ENCODE data around the gene CBY1. TPM values are rescaled to one million over a fixed set of nuclear protein-coding genes. Genes with fewer than 3 reads are reported as not detected.
"Not testable (repeated sequence)": the region's sequence is repeated elsewhere in the genome, so short reads cannot be mapped to it uniquely, and the experiment has no call there.

The CBY1 gene
- total and polyA plus RNA-seq, 4 experiments from 2014 or later: 3.8 to 35.2 (median 20.4) TPM

DNA sequence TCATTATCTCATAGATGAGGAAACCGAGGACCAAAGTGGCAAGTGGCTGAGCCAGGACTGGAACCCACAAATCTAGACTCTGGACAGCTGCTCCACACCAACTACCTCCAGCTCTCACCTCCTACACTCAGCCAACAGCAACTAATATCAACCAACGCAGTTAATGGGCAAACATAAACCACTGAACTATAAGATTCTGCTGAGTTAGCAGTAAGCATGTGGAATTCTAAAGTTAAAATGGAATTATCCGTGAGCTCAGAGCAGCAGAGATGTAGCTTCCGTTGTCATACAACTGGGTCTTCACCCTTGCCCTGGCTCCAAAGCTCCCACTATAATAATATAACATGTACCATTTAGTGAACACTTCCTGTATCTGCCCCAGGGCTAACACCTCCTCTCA lies 27.3 kb upstream of the CBY1 start:
- Histone ChIP-seq H3K4me1 (ENCODE audit: insufficient read depth, low read length) (no peaks in the 10 kb centered on the region), H3K27ac (ENCODE audit: low read depth, low read length) (no peak overlapping the region), H3K4me3 (ENCODE audit: low read length in 2 of 2) (no peak overlapping the region), H3K9me3 (ENCODE audit: control insufficient read depth in 1 of 2, low read length in 2 of 2) (no peaks in the 10 kb centered on the region), H3K27me3 (ENCODE audit: insufficient read depth, low read length) (no peaks in the 10 kb centered on the region), H3K36me3 (ENCODE audit: insufficient read depth, low read length) (no peaks in the 10 kb centered on the region)
- H3K4me1 Mint-ChIP-seq: peaks cover 9 to 11% (median 10%) of the 10 kb centered on the region in 4 donors
- ChIA-PET CTCF (ENCODE audit: partially characterized antibody) (no interaction called here), POLR2A (ENCODE audit: partially characterized antibody) (no interaction called here)
- no peaks in the 10 kb centered on the region for H3K36me3 Mint-ChIP-seq
- H3K27ac Mint-ChIP-seq: peak overlapping the region in 1 of 7 donors; percentile 17
- peaks cover 3 to 9% of the 10 kb centered on the region in 2 donors for H3K27me3 Mint-ChIP-seq
- no peaks in the 10 kb centered on the region for H3K9me3 Mint-ChIP-seq
- H3K4me3 Mint-ChIP-seq: no peak overlapping the region
- DNase-seq: no peak
- intact Hi-C loops (cut with micrococcal nuclease): no loop called here

GRCh38 chr22:38631724-38632123 lies 24.7 kb upstream of the CBY1 start:
- intact Hi-C loops (cut with micrococcal nuclease): no loop called here
- no peaks in the 10 kb centered on the region for H3K4me1 ChIP-seq (ENCODE audit: insufficient read depth, low read length)
- ChIA-PET CTCF (ENCODE audit: partially characterized antibody) (no interaction called here), POLR2A (ENCODE audit: partially characterized antibody) (no interaction called here)
- Mint-ChIP-seq H3K27me3 (peaks cover 0 to 9% of the 10 kb centered on the region in 2 donors), H3K4me1 (peaks cover 9 to 11% (median 10%) of the 10 kb centered on the region in 4 donors), H3K27ac (peak overlapping the region in 1 of 7 donors; percentile 11), H3K4me3 (peak overlapping the region in 1 of 8 donors; percentile 27), H3K36me3 (no peaks in the 10 kb centered on the region), H3K9me3 (no peaks in the 10 kb centered on the region)
- H3K27ac ChIP-seq (ENCODE audit: low read depth, low read length): no peak overlapping the region
- no peaks in the 10 kb centered on the region for H3K36me3 ChIP-seq (ENCODE audit: insufficient read depth, low read length)
- no peaks in the 10 kb centered on the region for H3K27me3 ChIP-seq (ENCODE audit: insufficient read depth, low read length)
- DNase-seq: no peak
- no peaks in the 10 kb centered on the region for H3K9me3 ChIP-seq (ENCODE audit: control insufficient read depth in 1 of 2, low read length in 2 of 2)
- H3K4me3 ChIP-seq (ENCODE audit: low read length in 2 of 2): no peak overlapping the region

DNA sequence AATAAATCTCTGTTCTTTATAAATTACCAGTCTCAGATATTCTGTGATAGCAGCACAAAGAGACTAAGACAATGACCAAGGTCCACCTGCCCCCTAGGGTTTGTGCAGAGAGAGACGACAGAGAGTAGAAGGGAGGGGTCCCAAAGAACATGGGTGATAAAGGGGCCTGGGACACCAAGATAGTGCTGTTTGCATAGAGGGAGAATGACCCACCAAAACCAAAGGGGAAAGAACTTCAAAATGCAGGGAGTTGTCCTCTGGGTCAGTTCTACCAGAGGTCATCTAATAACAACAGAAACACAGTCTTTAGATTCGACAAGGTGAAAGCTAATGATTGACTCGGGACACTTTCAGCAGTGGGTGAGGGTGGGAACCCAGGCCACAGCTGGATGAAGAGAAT lies 23.9 kb upstream of the CBY1 start:
- Histone ChIP-seq H3K4me1 (ENCODE audit: insufficient read depth, low read length) (no peaks in the 10 kb centered on the region), H3K27ac (ENCODE audit: low read depth, low read length) (no peak overlapping the region), H3K4me3 (ENCODE audit: low read length in 2 of 2) (no peak overlapping the region), H3K36me3 (ENCODE audit: insufficient read depth, low read length) (no peaks in the 10 kb centered on the region), H3K9me3 (ENCODE audit: control insufficient read depth in 1 of 2, low read length in 2 of 2) (no peaks in the 10 kb centered on the region), H3K27me3 (ENCODE audit: insufficient read depth, low read length) (no peaks in the 10 kb centered on the region)
- peaks cover 0 to 9% of the 10 kb centered on the region in 2 donors for H3K27me3 Mint-ChIP-seq
- H3K36me3 Mint-ChIP-seq: no peaks in the 10 kb centered on the region
- H3K4me1 Mint-ChIP-seq: peaks cover 9 to 11% (median 10%) of the 10 kb centered on the region in 4 donors
- H3K9me3 Mint-ChIP-seq: no peaks in the 10 kb centered on the region
- H3K27ac Mint-ChIP-seq: no peak overlapping the region
- POLR2A ChIA-PET (ENCODE audit: partially characterized antibody): no interaction called here
- intact Hi-C loops (cut with micrococcal nuclease): no loop called here
- DNase-seq: no peak
- no peak overlapping the region for H3K4me3 Mint-ChIP-seq
- CTCF ChIA-PET (ENCODE audit: partially characterized antibody): no interaction called here

- Histone ChIP-seq H3K4me1 (ENCODE audit: insufficient read depth, low read length) (no peaks in the 10 kb centered on the region), H3K27ac (ENCODE audit: low read depth, low read length) (no peak overlapping the region), H3K9me3 (ENCODE audit: control insufficient read depth in 1 of 2, low read length in 2 of 2) (no peaks in the 10 kb centered on the region), H3K4me3 (ENCODE audit: low read length in 2 of 2) (no peak overlapping the region), H3K36me3 (ENCODE audit: insufficient read depth, low read length) (no peaks in the 10 kb centered on the region), H3K27me3 (ENCODE audit: insufficient read depth, low read length) (no peaks in the 10 kb centered on the region)
- intact Hi-C loops (cut with micrococcal nuclease): no loop called here
- Mint-ChIP-seq H3K27me3 (peaks cover 4 to 6% of the 10 kb centered on the region in 2 donors), H3K27ac (peak overlapping the region in 1 of 7 donors; percentile 19), H3K4me1 (no peaks in the 10 kb centered on the region), H3K9me3 (no peaks in the 10 kb centered on the region), H3K36me3 (no peaks in the 10 kb centered on the region), H3K4me3 (no peak overlapping the region)
- no peak for DNase-seq
- ChIA-PET CTCF (ENCODE audit: partially characterized antibody) (no interaction called here), POLR2A (ENCODE audit: partially characterized antibody) (no interaction called here)
These were observed 18.2 kb upstream of the CBY1 start for GRCh38 chr22:38638216-38638615.

- Mint-ChIP-seq H3K4me1 (no peaks in the 10 kb centered on the region), H3K4me3 (no peak overlapping the region), H3K27ac (no peak overlapping the region), H3K36me3 (no peaks in the 10 kb centered on the region), H3K27me3 (peaks cover 5 to 7% of the 10 kb centered on the region in 2 donors), H3K9me3 (no peaks in the 10 kb centered on the region)
- DNase-seq: no peak
- no peak overlapping the region for H3K4me3 ChIP-seq (ENCODE audit: low read length in 2 of 2)
- H3K4me1 ChIP-seq (ENCODE audit: insufficient read depth, low read length): no peaks in the 10 kb centered on the region
- H3K9me3 ChIP-seq (ENCODE audit: control insufficient read depth in 1 of 2, low read length in 2 of 2): no peaks in the 10 kb centered on the region
- intact Hi-C loops (cut with micrococcal nuclease): no loop called here
- ChIA-PET POLR2A (ENCODE audit: partially characterized antibody) (no interaction called here), CTCF (ENCODE audit: partially characterized antibody) (no interaction called here)
- no peaks in the 10 kb centered on the region for H3K36me3 ChIP-seq (ENCODE audit: insufficient read depth, low read length)
- H3K27ac ChIP-seq (ENCODE audit: low read depth, low read length): no peak overlapping the region
- no peaks in the 10 kb centered on the region for H3K27me3 ChIP-seq (ENCODE audit: insufficient read depth, low read length)
These were observed 17.7 kb upstream of the CBY1 start for GRCh38 chr22:38638728-38639127.

- no peak for DNase-seq
- CTCF ChIA-PET (ENCODE audit: partially characterized antibody): no interaction called here
- H3K27ac ChIP-seq (ENCODE audit: low read depth, low read length): no peak overlapping the region
- no peaks in the 10 kb centered on the region for H3K27me3 ChIP-seq (ENCODE audit: insufficient read depth, low read length)
- POLR2A ChIA-PET (ENCODE audit: partially characterized antibody): no interaction called here
- H3K4me1 ChIP-seq (ENCODE audit: insufficient read depth, low read length): no peaks in the 10 kb centered on the region
- Mint-ChIP-seq H3K9me3 (no peaks in the 10 kb centered on the region), H3K4me3 (no peak overlapping the region), H3K27ac (no peak overlapping the region), H3K36me3 (no peaks in the 10 kb centered on the region), H3K4me1 (no peaks in the 10 kb centered on the region), H3K27me3 (peaks cover 5 to 7% of the 10 kb centered on the region in 2 donors)
- H3K9me3 ChIP-seq (ENCODE audit: control insufficient read depth in 1 of 2, low read length in 2 of 2): no peaks in the 10 kb centered on the region
- H3K36me3 ChIP-seq (ENCODE audit: insufficient read depth, low read length): no peaks in the 10 kb centered on the region
- intact Hi-C loops (cut with micrococcal nuclease): no loop called here
- no peak overlapping the region for H3K4me3 ChIP-seq (ENCODE audit: low read length in 2 of 2)
These were observed 14.9 kb upstream of the CBY1 start for GRCh38 chr22:38641476-38642040.

DNA sequence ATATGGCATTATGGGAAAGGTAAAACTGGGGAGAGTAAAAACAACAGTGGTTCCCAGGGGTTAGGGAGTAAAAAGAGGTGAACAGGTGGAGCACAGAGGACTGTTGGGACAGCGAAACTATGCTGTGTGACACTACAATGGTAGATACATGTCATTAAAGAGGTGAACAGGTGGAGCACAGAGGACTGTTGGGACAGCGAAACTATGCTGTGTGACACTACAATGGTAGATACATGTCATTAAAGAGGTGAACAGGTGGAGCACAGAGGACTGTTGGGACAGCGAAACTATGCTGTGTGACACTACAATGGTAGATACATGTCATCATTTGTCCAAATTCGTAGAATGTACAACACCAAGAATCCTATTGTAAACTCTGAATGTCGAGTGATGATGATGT lies 12.2 kb upstream of the CBY1 start:
- intact Hi-C loops (cut with micrococcal nuclease): not testable (repeated sequence)

DNA sequence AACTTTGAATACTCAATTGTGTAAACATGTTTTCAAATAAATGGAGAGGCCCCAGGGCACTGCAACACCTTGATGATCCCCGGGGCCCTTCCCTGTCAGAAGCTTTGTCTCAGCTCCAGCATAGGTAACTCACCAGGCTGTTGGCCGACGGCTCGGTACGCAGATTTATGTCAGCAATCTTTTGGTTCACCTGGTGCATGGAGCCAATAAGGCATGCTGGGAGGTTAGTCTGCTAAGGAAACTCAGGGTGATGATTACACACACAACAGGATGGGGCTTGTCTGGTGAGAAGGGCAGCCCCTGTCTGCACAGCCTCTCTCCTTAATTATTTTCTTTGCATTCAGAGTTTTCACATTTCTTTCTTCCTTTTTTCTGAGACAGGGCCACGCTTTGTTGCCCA lies 11.0 kb upstream of the CBY1 start:
- ChIA-PET CTCF (ENCODE audit: partially characterized antibody) (no interaction called here), POLR2A (ENCODE audit: partially characterized antibody) (no interaction called here)
- Mint-ChIP-seq H3K36me3 (no peaks in the 10 kb centered on the region), H3K27ac (no peak overlapping the region), H3K4me1 (no peaks in the 10 kb centered on the region), H3K4me3 (peak overlapping the region in 1 of 8 donors; percentile 18), H3K27me3 (peaks cover 5 to 7% of the 10 kb centered on the region in 2 donors), H3K9me3 (no peaks in the 10 kb centered on the region)
- H3K36me3 ChIP-seq (ENCODE audit: insufficient read depth, low read length): no peaks in the 10 kb centered on the region
- no peaks in the 10 kb centered on the region for H3K4me1 ChIP-seq (ENCODE audit: insufficient read depth, low read length)
- no peaks in the 10 kb centered on the region for H3K9me3 ChIP-seq (ENCODE audit: control insufficient read depth in 1 of 2, low read length in 2 of 2)
- intact Hi-C loops (cut with micrococcal nuclease): no loop called here
- H3K27me3 ChIP-seq (ENCODE audit: insufficient read depth, low read length): no peaks in the 10 kb centered on the region
- H3K4me3 ChIP-seq (ENCODE audit: low read length in 2 of 2): no peak overlapping the region
- H3K27ac ChIP-seq (ENCODE audit: low read depth, low read length): no peak overlapping the region
- DNase-seq: no peak

More for the DNA sequence above, 12.2 kb upstream of the CBY1 start:
- DNase-seq; H3K4me3 ChIP-seq (ENCODE audit: low read length in 2 of 2); H3K4me3 Mint-ChIP-seq; H3K27ac ChIP-seq (ENCODE audit: low read depth, low read length); CTCF ChIA-PET (ENCODE audit: partially characterized antibody); H3K36me3 ChIP-seq (ENCODE audit: insufficient read depth, low read length); H3K4me1 ChIP-seq (ENCODE audit: insufficient read depth, low read length); H3K27me3 Mint-ChIP-seq; H3K4me1 Mint-ChIP-seq; H3K27me3 ChIP-seq (ENCODE audit: insufficient read depth, low read length); H3K27ac Mint-ChIP-seq; H3K9me3 Mint-ChIP-seq; H3K36me3 Mint-ChIP-seq; POLR2A ChIA-PET (ENCODE audit: partially characterized antibody); H3K9me3 ChIP-seq (ENCODE audit: control insufficient read depth in 1 of 2, low read length in 2 of 2): not testable (repeated sequence)
